Measurements from ENCODE around the gene MTCH2.

MTCH2 gene

GRCh38 chr11:47587723-47588326 lies 54.5 kb downstream of the MTCH2 start:
- TF ChIP-seq GATA2 (IDR thresholded peaks at IDR 0.05; ENCODE audit: low read depth, low read length) (no peak), GATA3 (IDR thresholded peaks at IDR 0.05; ENCODE audit: low read depth, low read length) (no peak)

- TF ChIP-seq GATA2 (IDR thresholded peaks at IDR 0.05; ENCODE audit: low read depth, low read length) (no peak), GATA3 (IDR thresholded peaks at IDR 0.05; ENCODE audit: low read depth, low read length) (no peak)
Observed at GRCh38 chr11:47587039-47587716, 55.2 kb downstream of the MTCH2 start.

GRCh38 chr11:47586098-47586855 lies 56.1 kb downstream of the MTCH2 start, which contains the start of gene FAM180B:
TSS of gene FAM180B (plus strand) at chr11:47586678. CDS start at chr11:47586769, 91 bp downstream.
- no peak for TF ChIP-seq GATA2 (IDR thresholded peaks at IDR 0.05; ENCODE audit: low read depth, low read length)
- TF ChIP-seq GATA3 (IDR thresholded peaks at IDR 0.05; ENCODE audit: low read depth, low read length) = no peak

- TF ChIP-seq GATA2 (IDR thresholded peaks at IDR 0.05; ENCODE audit: low read depth, low read length) (no peak), GATA3 (IDR thresholded peaks at IDR 0.05; ENCODE audit: low read depth, low read length) (no peak)
Observed at GRCh38 chr11:47583844-47584243, 58.5 kb downstream of the MTCH2 start.

GRCh38 chr11:47578524-47579494 lies 63.5 kb downstream of the MTCH2 start, which contains the start of the genes KBTBD4 and NDUFS3:
TSS of gene KBTBD4 (minus strand) at chr11:47578970. CDS start at chr11:47578951, 19 bp downstream.
TSS of gene NDUFS3 (plus strand) at chr11:47579074. CDS start at chr11:47579092, 18 bp downstream.
- TF ChIP-seq GATA3 (IDR thresholded peaks at IDR 0.05; ENCODE audit: low read depth, low read length) = no peak
- TF ChIP-seq GATA2 (IDR thresholded peaks at IDR 0.05; ENCODE audit: low read depth, low read length) = no peak

- TF ChIP-seq GATA2 (IDR thresholded peaks at IDR 0.05; ENCODE audit: low read depth, low read length) (no peak), GATA3 (IDR thresholded peaks at IDR 0.05; ENCODE audit: low read depth, low read length) (no peak)
Observed at GRCh38 chr11:47577460-47578041, 64.8 kb downstream of the MTCH2 start.

- TF ChIP-seq GATA2 (IDR thresholded peaks at IDR 0.05; ENCODE audit: low read depth, low read length) (no peak), GATA3 (IDR thresholded peaks at IDR 0.05; ENCODE audit: low read depth, low read length) (no peak)
Observed at GRCh38 chr11:47573321-47573720, 69.0 kb downstream of the MTCH2 start.

GRCh38 chr11:47572715-47573255 lies 69.6 kb downstream of the MTCH2 start:
- TF ChIP-seq GATA3 (IDR thresholded peaks at IDR 0.05; ENCODE audit: low read depth, low read length) = no peak
- TF ChIP-seq GATA2 (IDR thresholded peaks at IDR 0.05; ENCODE audit: low read depth, low read length) = no peak

GRCh38 chr11:47571895-47572294 lies 70.5 kb downstream of the MTCH2 start:
- TF ChIP-seq GATA3 (IDR thresholded peaks at IDR 0.05; ENCODE audit: low read depth, low read length) (no peak), GATA2 (IDR thresholded peaks at IDR 0.05; ENCODE audit: low read depth, low read length) (no peak)

GRCh38 chr11:47571357-47571729 lies 71.0 kb downstream of the MTCH2 start:
- TF ChIP-seq GATA2 (IDR thresholded peaks at IDR 0.05; ENCODE audit: low read depth, low read length) = no peak
- TF ChIP-seq GATA3 (IDR thresholded peaks at IDR 0.05; ENCODE audit: low read depth, low read length) = no peak

- no peak for TF ChIP-seq GATA2 (IDR thresholded peaks at IDR 0.05; ENCODE audit: low read depth, low read length)
- no peak for TF ChIP-seq GATA3 (IDR thresholded peaks at IDR 0.05; ENCODE audit: low read depth, low read length)
Observed at GRCh38 chr11:47570651-47571356, 71.6 kb downstream of the MTCH2 start.

- TF ChIP-seq GATA3 (IDR thresholded peaks at IDR 0.05; ENCODE audit: low read depth, low read length) = no peak
Observed at GRCh38 chr11:47569646-47570045, 72.7 kb downstream of the MTCH2 start.

Data from SH-SY5Y (cell line).